GM12892 (cell line): ENCODE measurements around the gene NXPH4.

Experiments used
- POLR2A ChIP-seq: IDR thresholded peaks from 2 replicates; pipeline ENCODE4 v1.6.1; 2011; ENCODE audit warnings: low read depth, low read length, control low read depth
- POLR2AphosphoS5 ChIP-seq: IDR thresholded peaks from 2 replicates; pipeline ENCODE4 v1.6.1; 2011; ENCODE audit warnings: low read depth, low read length, control low read depth

DNA sequence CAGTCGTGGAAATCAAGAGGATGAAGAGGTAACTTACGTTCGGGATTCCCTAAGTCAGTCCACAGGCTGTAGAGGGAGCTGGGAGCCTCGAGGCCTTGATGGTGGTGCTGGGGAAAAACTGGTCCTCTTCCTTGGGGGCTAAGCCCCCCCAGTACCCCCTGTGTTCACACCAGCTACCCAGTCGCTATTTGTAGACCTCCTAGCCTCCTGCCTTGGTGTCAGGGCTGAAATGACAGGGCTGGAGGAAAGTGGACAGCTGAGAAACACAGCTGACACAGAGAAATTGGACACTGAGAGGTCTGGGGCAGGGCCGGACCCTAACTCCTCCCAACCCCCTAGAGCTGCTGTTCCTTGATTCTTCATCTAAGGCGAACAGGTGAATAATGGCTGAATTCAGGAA lies 34.4 kb downstream of the NXPH4 start, which contains the start of gene STAC3:
- no peak for TF ChIP-seq POLR2AphosphoS5
- TF ChIP-seq POLR2A, result no peak
